ENCODE results near the gene TSPAN15.
A peak's percentile ranks its signal among the peaks of the same experiment; 100 is the strongest.

Gene TSPAN15

GRCh38 chr10:69489506-69490090 is 38.3 kb downstream of the TSPAN15 start:
- no peak for DNase-seq

GRCh38 chr10:69490876-69491275 is 39.6 kb downstream of the TSPAN15 start:
- no peak for DNase-seq

- DNase-seq = peak; percentile 37
Measured at GRCh38 chr10:69491611-69492010, 40.3 kb downstream of the TSPAN15 start.

GRCh38 chr10:69492091-69492745 is 41.0 kb downstream of the TSPAN15 start:
- DNase-seq = peak; percentile 83

GRCh38 chr10:69492746-69493462 is 41.6 kb downstream of the TSPAN15 start:
- peak; percentile 14 for DNase-seq

- no peak for DNase-seq
Measured at GRCh38 chr10:69494626-69495558, 43.6 kb downstream of the TSPAN15 start.

GRCh38 chr10:69495666-69496065 is 44.4 kb downstream of the TSPAN15 start:
- DNase-seq = no peak

GRCh38 chr10:69496352-69497230 is 45.3 kb downstream of the TSPAN15 start:
- DNase-seq = no peak

GRCh38 chr10:69497231-69497561 is 45.9 kb downstream of the TSPAN15 start:
- no peak for DNase-seq

- no peak for DNase-seq
Measured at GRCh38 chr10:69497611-69498390, 46.5 kb downstream of the TSPAN15 start.

- no peak for DNase-seq
Measured at GRCh38 chr10:69498711-69499471, 47.6 kb downstream of the TSPAN15 start.

- no peak for DNase-seq
Measured at GRCh38 chr10:69499726-69500689, 48.7 kb downstream of the TSPAN15 start.

- DNase-seq = no peak
Measured at GRCh38 chr10:69500864-69501468, 49.7 kb downstream of the TSPAN15 start.

GRCh38 chr10:69501657-69502056 is 50.4 kb downstream of the TSPAN15 start:
- DNase-seq = no peak

GRCh38 chr10:69502589-69502988 is 51.3 kb downstream of the TSPAN15 start:
- DNase-seq = no peak

GRCh38 chr10:69503001-69503895 is 52.0 kb downstream of the TSPAN15 start:
- no peak for DNase-seq

GRCh38 chr10:69503896-69504265 is 52.6 kb downstream of the TSPAN15 start:
- DNase-seq = no peak
